ENCODE data around the gene TTC7B.

GRCh38 chr14:90813442-90813841, 2.8 kb downstream of the TTC7B start:
- TF ChIP-seq CTCF (IDR thresholded peaks at IDR 0.05) (no peak), POLR2A (IDR thresholded peaks at IDR 0.05) (no peak)

All from esophagus squamous epithelium (tissue), 4 donors.